HG02588 (cell line): ENCODE measurements around the gene GALNT7.
"Not testable (repeated sequence)": the region's sequence is repeated elsewhere in the genome, so short reads cannot be mapped to it uniquely, and the experiment has no call there.

ENCODE experiments used
- ATAC-seq: cut with Tn5 transposase; IDR thresholded peaks from one replicate; pipeline ENCODE4 v1.9.1; 2021; ENCODE audit warnings: mild to moderate bottlenecking, moderate library complexity; ENCODE audit not compliant: unreplicated experiment

GALNT7 gene, protein sequence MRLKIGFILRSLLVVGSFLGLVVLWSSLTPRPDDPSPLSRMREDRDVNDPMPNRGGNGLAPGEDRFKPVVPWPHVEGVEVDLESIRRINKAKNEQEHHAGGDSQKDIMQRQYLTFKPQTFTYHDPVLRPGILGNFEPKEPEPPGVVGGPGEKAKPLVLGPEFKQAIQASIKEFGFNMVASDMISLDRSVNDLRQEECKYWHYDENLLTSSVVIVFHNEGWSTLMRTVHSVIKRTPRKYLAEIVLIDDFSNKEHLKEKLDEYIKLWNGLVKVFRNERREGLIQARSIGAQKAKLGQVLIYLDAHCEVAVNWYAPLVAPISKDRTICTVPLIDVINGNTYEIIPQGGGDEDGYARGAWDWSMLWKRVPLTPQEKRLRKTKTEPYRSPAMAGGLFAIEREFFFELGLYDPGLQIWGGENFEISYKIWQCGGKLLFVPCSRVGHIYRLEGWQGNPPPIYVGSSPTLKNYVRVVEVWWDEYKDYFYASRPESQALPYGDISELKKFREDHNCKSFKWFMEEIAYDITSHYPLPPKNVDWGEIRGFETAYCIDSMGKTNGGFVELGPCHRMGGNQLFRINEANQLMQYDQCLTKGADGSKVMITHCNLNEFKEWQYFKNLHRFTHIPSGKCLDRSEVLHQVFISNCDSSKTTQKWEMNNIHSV

DNA sequence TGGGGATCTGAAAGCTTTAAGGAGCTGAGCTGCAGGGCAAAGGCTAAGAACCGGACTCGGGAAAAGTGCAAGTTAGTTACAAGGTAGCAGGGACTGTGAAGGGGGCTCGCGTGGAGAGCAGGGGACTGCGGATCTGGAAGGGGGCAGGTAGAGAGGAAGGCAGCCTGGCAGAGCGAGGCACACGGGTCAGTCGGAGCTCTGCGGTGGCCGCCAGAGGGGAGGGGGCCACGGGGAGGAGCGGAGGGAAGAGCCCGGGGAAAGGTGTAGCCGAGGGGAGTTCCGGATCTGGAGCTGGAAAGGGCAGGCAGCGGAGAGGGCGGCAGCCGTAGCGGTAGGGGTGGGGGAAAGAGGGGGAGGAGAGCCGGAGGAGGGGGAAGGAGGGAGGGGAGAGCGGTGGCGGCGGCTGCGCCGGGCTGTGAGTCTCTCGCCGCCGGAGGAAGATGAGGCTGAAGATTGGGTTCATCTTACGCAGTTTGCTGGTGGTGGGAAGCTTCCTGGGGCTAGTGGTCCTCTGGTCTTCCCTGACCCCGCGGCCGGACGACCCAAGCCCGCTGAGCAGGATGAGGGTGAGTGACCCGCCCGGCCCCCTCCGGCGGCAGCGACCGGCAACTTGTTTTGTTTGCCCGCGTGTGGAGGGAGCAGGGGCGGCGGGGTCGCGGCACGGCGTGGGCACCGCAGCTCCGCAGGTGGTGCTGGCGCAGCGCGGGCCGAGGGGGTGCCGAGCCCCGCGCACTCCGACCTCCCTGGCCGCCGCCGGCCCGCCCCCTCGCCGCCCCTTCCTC lies at the start of gene GALNT7:
Gene GALNT7 (plus strand): TSS at position 416 of the 782 bp plus-strand sequence. CDS start 25 bp downstream, at position 441.
- peak; percentile 36 for ATAC-seq

DNA sequence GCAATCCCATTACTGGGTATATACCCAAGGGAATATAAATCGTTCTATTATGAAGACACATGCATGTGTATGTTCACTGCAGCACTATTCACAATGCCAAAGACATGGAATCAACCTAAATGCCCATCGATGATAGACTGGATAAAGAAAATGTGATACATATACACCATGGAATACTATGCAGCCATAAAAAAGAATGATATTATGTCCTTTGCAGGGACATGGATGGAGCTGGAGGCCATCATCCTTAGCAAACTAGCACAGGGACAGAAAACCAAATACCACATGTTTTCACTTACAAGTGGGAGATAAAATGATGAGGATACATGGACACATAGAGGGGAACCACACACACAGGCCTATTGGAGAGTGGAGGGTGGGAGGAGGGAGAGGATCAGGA lies 49.8 kb upstream of the GALNT7 start:
- ATAC-seq, result not testable (repeated sequence)

DNA sequence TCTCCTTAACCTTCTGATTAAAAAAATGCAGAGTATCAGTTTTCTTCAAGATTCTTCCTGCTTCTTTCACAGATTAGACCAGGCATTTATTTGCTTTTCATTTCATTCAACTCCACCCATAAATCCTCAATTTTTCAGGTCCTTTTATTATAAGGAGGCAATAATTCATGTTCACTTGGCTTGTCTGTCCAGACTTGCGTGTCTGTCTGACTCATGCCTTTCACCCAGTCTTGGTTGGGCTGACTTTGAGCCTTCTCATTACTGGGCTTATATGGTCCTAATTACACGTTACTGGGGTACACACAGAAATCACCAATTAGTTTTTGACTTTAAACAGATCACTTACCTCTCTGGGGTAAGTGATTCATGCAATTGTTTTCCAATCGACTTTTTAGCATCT lies 48.8 kb upstream of the GALNT7 start:
- ATAC-seq, result no peak

DNA sequence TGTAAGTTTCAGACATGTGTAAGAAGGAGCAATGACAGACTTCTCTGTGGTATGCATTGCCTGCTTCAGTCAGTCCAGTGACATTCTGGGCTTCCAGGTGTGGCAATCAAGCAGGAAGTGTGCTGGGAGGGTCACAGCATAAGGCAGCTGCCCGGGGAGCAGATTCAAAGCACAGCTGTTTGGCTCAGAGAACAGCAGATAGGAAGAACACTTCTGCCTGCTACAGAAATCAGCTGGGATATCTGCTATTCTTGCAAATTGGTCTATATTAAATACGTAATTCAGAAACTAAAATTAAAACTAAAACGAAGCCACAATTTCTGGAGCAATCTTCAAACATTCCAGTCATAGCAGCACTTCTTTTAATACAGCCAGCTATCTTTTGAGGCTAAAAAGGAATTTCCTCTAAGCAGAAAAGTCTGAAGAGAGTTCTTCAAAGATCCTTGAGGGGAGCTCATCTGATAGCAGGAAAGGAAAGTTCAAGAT lies 47.5 kb upstream of the GALNT7 start:
- ATAC-seq, result peak; percentile 98

DNA sequence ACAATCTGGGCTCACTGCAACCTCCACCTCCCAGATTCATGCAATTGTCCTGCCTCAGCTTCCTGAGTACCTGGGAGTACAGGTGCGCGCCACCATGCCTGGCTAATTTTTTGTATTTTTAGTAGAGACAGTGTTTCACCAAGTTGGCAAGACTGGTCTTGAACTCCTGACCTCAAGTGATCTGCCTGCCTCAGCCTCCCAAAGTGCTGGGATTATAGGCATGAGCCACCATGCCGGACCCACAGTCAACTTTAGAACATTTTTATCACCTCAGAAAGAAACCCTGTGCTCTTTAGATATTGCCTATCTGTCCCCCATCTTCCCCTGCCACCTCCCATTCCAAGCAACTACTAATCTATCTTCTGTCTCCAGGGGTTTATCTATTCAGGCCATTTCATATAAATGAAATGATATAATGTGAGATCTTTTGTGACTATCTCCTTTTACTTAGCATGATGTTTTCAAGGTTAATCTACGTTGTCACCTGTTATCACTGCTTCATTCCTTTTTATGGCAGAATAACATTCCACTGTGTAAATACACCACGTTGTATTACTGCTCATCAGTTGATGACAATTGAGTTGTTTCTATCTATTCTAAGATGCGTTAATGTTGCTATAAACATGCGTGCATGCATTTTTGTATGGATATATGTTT lies 44.3 kb upstream of the GALNT7 start:
- ATAC-seq, result no peak

DNA sequence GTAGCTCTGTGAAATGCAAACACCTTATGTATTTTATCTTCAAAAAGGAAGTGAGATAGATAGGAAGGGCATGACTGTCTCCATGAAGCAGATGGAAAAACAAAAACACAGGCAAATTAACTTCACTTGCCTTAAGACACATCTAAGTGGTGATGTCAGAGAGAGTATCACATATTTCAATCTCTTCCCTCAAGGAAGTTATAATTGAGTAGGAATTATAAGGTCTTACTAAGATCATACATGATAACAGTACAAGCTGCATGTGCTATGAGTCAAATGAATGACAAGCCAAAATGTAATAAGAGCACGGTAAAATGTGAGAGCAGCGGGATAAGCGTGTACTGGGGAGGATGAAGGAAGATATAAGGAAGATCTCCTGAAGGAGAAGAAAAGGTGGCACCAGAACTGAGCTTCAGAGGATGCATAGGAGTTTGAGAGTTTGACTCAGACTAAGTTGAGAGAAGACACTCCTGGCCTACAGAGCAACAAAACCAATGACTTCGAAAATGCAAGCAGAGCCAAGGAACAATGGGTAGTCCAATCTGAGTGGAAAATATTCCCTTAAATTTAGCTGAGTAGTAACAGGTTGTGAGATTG lies 43.3 kb upstream of the GALNT7 start:
- no peak for ATAC-seq

DNA sequence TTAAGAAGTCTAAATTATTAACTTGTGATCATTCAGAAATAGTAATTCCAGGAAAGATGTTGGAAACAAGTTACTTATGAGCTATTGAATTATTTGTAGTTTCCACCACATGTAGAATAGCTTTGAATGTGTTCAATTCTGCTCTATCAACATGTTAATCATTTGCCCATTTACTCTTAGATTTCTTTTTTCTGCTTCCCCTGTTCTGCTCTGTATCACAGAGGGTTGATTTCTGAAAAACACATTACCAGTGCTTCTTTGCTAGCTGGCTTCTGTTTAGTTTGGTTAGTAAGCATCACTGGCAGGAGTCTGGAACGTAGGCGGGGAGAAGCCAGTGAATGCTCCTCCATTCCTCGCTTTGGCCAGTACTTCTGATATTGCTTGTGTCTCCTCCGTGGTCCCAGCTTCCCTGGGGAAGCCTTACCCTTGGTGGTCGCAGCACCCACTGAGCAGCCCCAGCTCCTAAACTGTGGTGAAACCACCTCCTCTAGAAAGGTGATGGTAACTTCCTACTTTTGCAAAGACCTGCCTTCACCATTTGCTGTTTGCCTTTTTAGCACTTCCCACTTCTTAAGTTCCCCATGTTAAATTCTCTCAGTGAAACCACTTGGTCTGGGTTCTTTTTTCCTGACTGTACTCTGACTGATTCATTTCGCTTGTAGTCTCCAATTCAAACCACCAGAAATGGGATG lies 40.3 kb upstream of the GALNT7 start:
- ATAC-seq, result no peak

DNA sequence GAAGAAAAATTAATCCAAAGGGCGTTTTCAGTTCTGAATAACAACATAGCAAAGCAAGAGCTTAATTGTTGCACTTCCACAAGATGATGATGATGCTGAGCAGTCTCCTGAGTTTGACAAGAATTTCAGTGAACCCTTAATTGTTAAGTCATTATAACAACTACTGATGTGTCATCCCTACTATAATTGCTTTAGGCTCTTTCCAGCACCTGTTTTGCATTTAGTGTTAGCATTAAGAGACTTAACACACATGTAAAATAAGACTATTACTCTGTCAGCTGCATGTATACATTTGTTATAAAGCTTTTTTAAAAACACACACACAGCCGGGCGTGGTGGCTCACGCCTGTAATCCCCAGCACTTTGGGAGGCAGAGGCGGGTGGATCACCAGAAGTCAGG lies 37.9 kb upstream of the GALNT7 start:
- no peak for ATAC-seq

DNA sequence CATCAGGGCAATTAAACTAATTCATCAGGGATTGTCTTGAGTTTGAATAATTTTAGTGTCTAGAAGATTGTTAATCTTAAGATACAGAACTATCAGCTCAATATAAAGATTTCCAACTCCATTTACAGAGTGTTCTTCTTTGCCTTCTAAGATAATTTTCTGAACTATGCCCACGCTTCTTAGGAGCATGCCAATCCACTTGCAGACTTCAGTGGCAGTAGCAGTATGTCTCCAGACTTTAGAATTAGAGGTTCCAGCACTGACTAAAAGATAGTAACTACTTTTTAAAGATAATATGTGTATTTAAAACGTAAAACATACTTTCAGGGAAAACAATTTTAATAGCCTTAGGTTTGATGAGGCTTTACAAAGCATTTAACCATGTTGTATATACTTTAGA lies 34.2 kb upstream of the GALNT7 start:
- no peak for ATAC-seq

DNA sequence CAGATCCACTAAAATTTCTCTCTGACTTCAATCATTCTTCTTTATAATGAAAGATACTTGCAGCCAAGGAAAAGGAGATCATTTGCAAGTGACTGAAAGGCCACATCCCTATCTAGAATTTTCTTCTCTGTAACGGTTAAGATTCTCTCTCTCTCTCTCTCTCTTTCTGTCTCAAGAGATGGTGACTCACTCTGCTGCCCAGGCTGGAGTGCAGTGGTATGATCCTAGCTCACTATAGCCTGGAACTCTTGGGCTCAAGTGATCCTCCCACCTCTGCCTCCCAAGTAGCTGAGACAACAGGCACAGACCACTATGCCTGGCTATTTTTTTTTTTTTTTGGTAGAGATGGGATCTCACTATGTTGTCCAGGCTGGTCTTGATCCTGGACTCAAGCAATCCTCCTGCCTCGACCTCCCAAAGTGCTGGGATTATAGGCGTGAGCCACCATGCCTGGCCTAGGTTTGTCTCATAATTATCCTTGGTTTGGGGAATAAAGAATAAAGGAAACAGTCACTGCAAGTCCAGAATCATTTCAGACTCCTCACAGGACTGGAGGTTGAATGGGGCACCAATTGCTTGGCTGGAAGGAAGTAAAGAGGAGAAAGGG lies 33.3 kb upstream of the GALNT7 start:
- no peak for ATAC-seq

DNA sequence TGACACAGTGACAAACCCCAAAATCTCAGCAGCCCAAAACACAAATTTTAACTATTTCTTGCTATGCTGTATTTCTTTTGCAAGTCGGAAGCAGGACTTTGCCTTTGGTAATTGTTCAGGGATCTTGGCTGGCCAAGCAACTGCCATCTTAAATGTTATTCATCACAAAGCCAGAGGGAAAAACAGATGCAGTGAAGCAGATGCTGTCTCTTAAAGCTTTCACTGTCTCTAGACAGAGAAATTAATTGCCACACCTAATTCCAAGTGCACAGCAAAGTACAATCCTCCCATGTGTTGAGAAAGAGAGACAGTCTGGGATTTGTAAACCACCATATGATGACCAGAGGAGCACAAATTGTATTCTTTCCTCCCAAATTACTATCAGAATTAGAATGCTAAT lies 30.0 kb upstream of the GALNT7 start:
- no peak for ATAC-seq

DNA sequence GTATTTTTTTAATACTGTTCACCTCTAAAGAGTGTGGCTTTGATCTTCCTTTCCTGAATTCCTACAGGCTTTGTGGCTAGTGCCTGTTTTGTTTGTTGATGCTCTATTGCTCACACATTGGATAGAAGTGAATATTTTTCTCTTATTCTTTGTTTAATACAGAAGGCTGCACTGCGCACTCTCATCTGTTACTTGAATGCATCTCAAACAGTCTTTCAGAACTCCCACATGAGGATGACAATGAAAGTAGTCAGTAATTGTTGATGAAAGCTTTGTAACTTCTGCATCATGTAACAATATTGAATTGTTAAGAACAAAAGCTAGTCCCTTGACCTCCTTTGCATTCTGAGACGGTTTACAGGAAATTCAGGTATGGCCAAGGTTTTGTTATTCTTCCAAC lies 29.1 kb upstream of the GALNT7 start:
- ATAC-seq, result no peak

DNA sequence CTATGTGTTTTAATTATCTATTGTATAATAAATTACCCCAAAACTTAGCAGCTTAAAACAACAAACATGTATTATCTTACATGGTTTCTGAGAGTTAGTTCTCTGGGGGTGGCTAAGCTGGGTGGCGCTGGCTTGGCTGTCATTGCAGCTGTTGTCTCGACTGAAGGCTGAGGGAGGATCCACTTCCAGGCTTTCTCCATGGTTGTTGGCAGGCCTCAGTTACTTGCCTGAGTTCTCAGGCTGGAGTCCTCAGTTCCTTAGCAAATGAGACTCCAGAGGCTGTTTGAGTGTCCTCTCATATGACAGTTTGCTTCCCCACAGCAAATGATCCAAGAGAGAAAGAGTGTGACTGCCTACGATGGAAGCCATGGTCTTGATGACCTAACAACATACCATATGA lies 23.5 kb upstream of the GALNT7 start:
- no peak for ATAC-seq

DNA sequence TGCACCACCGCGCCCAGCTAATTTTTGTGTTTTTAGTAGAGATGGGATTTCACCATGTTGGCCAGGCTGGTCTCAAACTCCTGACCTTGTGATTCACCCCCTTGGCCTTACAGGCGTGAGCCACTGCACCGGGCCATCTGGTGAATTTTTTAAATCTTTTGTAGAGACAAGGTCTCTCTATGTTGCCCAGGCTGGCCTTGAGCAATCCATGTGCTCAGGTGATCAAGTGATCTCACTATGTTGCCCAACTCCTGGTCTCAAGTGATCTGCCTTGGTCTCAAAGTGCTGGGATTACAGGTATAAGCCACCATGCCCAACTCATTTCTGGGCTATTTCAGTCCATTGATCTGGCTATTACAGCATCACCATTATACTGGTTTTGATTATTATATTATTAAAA lies 22.2 kb upstream of the GALNT7 start:
- no peak for ATAC-seq

DNA sequence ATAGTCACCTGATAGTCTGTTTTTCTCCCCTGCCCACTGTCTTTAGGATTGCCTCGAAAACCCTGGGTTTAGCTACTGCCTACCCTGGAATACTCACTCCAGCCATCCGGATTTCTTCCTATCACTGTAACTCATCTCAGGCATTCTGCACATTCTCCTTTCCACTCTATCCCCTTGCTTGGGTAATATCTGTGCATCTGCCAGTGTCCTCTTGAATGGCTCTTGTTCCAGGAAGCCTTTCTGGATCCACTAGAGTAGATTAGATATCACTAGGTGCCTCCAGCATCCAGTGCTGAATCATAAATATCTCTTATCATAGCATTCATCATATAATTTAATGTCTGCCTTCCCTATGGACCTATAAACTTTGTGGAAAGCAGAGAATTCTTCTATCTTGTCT lies 17.1 kb upstream of the GALNT7 start:
- ATAC-seq, result no peak

DNA sequence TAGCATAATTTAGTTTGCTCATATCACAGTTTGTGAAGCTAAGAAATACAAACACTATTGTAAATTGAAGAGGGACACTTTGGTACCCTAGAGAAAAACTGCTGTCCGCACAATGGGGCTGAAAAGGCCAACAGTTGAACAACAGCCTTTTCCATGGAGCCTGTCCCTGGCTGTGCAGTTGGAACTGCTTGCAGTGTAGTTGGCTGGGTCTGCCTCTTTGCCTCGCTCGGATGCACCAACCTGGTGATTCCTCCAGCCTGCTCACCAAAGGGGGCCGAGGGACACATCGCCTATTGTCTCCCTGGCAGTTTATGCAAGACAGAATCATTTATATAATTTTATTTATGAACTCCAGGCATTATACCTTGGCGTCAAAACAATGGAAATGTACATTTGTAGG lies 16.5 kb upstream of the GALNT7 start:
- no peak for ATAC-seq

DNA sequence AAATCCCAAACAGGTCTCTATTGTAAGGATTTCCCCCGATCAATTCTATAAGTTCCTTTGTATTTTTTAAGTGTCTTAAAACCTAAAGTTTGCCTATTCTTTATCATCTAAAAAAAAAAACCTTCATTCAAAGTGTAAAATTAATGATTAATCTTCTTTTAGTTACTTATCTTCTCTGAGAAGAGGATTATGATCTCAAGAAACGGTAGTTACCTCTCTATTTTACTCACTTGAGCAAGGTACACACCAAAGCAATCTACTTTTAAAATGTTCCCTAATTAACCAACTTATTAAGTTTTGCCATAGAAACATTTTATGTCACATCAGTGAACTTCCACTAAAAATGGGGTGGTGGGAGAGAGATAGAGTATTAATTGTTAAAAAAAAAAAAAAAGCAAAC lies 15.2 kb upstream of the GALNT7 start:
- no peak for ATAC-seq

DNA sequence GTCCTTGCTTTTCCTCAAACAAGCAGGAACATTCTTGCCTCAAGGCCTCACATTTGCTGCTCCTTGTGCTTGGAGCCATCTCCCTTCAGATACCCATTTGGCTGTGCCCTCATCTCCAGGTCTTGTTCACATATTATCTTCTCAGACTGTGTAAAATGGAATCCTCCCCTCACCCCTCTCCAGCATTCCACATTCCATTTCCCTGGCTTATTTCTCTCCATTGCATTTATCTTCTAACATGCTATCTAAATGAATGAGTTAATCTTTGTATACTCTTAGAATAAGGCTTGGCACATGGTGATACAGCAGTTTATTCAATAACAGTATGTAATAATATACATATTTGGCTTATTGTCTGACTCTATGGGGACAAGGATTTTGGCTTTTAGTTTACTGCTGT lies 8.8 kb upstream of the GALNT7 start:
- ATAC-seq, result no peak

DNA sequence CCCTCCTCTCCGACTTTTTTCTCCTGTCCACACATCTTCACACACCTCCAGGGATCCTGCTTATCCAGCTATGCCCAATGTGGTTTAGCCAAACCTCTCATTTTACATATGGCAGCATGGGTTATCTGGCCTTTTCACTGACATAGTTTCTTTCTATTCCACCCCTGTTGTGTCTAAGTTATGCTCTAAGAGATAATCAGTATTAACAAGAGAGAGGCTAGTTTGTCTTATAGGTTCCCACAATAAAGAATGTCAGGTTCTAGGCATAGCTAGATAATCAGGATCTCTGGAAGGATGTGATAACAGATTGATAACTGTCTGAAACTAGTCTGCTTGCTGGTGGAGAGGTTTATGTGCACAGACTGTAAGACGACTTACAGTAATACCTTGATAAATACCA lies 7.7 kb upstream of the GALNT7 start:
- ATAC-seq, result no peak

DNA sequence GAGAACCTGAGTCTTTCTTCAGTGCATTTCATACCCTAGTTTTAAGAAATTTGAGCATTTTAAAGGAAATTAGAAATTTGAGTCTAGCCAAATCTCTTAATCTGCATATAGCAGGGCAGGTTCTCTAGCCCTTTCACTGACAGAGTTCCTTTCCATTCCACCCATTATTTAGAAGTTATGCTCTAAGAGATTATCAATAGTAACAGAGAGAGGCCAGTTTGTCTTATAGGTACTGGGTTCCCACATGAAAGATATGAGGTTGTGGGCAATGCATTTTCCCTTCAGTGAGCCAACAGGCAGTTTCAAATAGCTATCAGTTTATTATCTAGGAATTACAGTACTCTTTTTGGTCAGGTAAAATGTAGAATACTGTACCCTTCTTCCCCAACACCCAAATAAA lies 7.3 kb upstream of the GALNT7 start:
- no peak for ATAC-seq
